Endothelial cell of umbilical vein (primary cell): ENCODE data around the gene SCUBE3. TPM values are rescaled to one million over a fixed set of nuclear protein-coding genes. Genes with fewer than 3 reads are reported as not detected.

Experiments
- BruUV-seq: library from RNA; stranded (reverse); fragments of 400-500 nt; replicated peaks from 2 replicates; lab custom pipeline; 2021; lab: Mats Ljungman, UMichigan
- CTCF ChIA-PET: fragments of 300-600, 350-600 bp; sonication (Branson Sonifier 250); formaldehyde crosslinking; loops from one replicate; lab custom pipeline; 2021; ENCODE audit warnings: antibody characterized with exemption, inconsistent platforms; lab: Charles Lee
- POLR2A ChIA-PET: fragments of 300-600, 350-600 bp; sonication (Branson Sonifier 250); formaldehyde crosslinking; loops from one replicate; lab custom pipeline; 2021; ENCODE audit warnings: antibody characterized with exemption, inconsistent platforms; lab: Charles Lee
- DNase-seq: peaks from one replicate; pipeline ENCODE4 v3.0.0-alpha.2; 2011; ENCODE audit warnings: low read depth, low spot score
- FAIRE-seq: peaks from 2 replicates; lab custom pipeline; 2011; peaks lifted over from hg19 to GRCh38; lab: Jason Lieb, UNC
- H2AFZ ChIP-seq: 2 replicates; pipeline ENCODE4 v1.6.0; 2012; ENCODE audit warnings: low read depth, low read length, control low read depth, inconsistent platforms
- H3K27ac ChIP-seq: 2 replicates; pipeline ENCODE4 v1.5.1; 2011; ENCODE audit warnings: low read depth, mild to moderate bottlenecking, control low read depth, low read length, moderate library complexity; ENCODE audit not compliant: insufficient read depth
- H3K27me3 ChIP-seq, 2 experiments: 2 replicates each; pipeline versions ENCODE4 v1.6.0 to v1.6.1; 2011; ENCODE audit warnings: low read length in 2 of 2, mixed read lengths in 1 of 2; ENCODE audit not compliant: control insufficient read depth in 2 of 2, insufficient read depth in 2 of 2
- H3K36me3 ChIP-seq, 2 experiments: 2 replicates in 1 of 2; 3 replicates in 1 of 2; pipeline ENCODE4 v1.5.1; 2011; ENCODE audit warnings: low read length in 2 of 2, mild to moderate bottlenecking in 1 of 2, moderate library complexity in 1 of 2; ENCODE audit not compliant: control insufficient read depth in 2 of 2, insufficient read depth in 2 of 2; ENCODE audit errors: extremely low read depth in 1 of 2
- H3K4me1 ChIP-seq: 3 replicates; pipeline ENCODE4 v1.5.1; 2011; ENCODE audit warnings: mild to moderate bottlenecking, low read length; ENCODE audit not compliant: control insufficient read depth, insufficient read depth; ENCODE audit errors: extremely low read depth
- H3K4me2 ChIP-seq: 2 replicates; pipeline ENCODE4 v1.6.1; 2011; ENCODE audit warnings: low read length, control low read depth, mixed read lengths; ENCODE audit not compliant: insufficient read depth
- H3K4me3 ChIP-seq, 3 experiments: fragments of 200-600 bp in 1 of 3; sonication (generic), shearing (Covaris generic) in 1 of 3; replicated peaks in 1 of 3; 2 replicates each; pipeline ENCODE4 v1.5.1; 2011 to 2016; ENCODE audit warnings: control low read depth in 3 of 3, low read length in 3 of 3, mild to moderate bottlenecking in 2 of 3, inconsistent platforms in 1 of 3, low read depth in 1 of 3, moderate library complexity in 1 of 3; ENCODE audit not compliant: insufficient read depth in 1 of 3
- H3K79me2 ChIP-seq: 2 replicates; pipeline ENCODE4 v1.6.0; 2012; ENCODE audit warnings: low read length, inconsistent platforms; ENCODE audit not compliant: control insufficient read depth, insufficient read depth
- H3K9ac ChIP-seq: replicated peaks from 2 replicates; pipeline ENCODE3; 2011; ENCODE audit warnings: low read length, control low read depth; ENCODE audit not compliant: insufficient read depth; ENCODE audit errors: extremely low read depth
- H3K9me1 ChIP-seq: replicated peaks from 3 replicates; pipeline ENCODE4 v1.6.0; 2011; ENCODE audit warnings: mild to moderate bottlenecking, low read length; ENCODE audit not compliant: control insufficient read depth, insufficient read depth; ENCODE audit errors: extremely low read depth
- H3K9me3 ChIP-seq: replicated peaks from 2 replicates; pipeline ENCODE4 v1.5.1; 2012; ENCODE audit warnings: low read length, inconsistent platforms; ENCODE audit not compliant: control insufficient read depth, insufficient read depth
- H4K20me1 ChIP-seq: replicated peaks from 2 replicates; pipeline ENCODE3; 2011; ENCODE audit warnings: mild to moderate bottlenecking, low read length; ENCODE audit not compliant: control insufficient read depth, insufficient read depth; ENCODE audit errors: extremely low read depth
- CTCF ChIP-seq, 2 donors: IDR thresholded peaks; 1 replicate in 1 of 2; 2 replicates in 1 of 2; pipeline ENCODE4 v1.5.1; 2011; ENCODE audit warnings: low read length in 2 of 2, mild to moderate bottlenecking in 2 of 2, moderate library complexity in 2 of 2, control low read depth in 1 of 2, inconsistent platforms in 1 of 2, low read depth in 1 of 2; ENCODE audit not compliant: insufficient read depth in 1 of 2; ENCODE audit errors: extremely low read depth in 1 of 2
- EZH2 ChIP-seq: IDR thresholded peaks from 2 replicates; pipeline ENCODE4 v1.6.1; 2012; ENCODE audit warnings: borderline replicate concordance, low read depth, mild to moderate bottlenecking, moderate library complexity, low read length, inconsistent platforms; ENCODE audit not compliant: severe bottlenecking
- FOS ChIP-seq: IDR thresholded peaks from 2 replicates; pipeline ENCODE4 v1.6.1; 2011; ENCODE audit warnings: mild to moderate bottlenecking, low read length, moderate library complexity, borderline replicate concordance; ENCODE audit not compliant: insufficient read depth
- GATA2 ChIP-seq: IDR thresholded peaks from 2 replicates; pipeline ENCODE4 v1.7.0; 2011; ENCODE audit warnings: low read depth, mild to moderate bottlenecking, moderate library complexity, mixed read lengths, low read length; ENCODE audit not compliant: insufficient read length, insufficient read depth
- JUN ChIP-seq: IDR thresholded peaks from 2 replicates; pipeline ENCODE4 v1.6.1; 2011; ENCODE audit warnings: borderline replicate concordance, low read depth; ENCODE audit not compliant: insufficient read length, insufficient read depth
- MAX ChIP-seq: IDR thresholded peaks from 2 replicates; pipeline ENCODE4 v1.6.1; 2011; ENCODE audit not compliant: insufficient read depth, insufficient read length
- MYC ChIP-seq: IDR thresholded peaks from one replicate; pipeline ENCODE4 v1.6.1; 2011; ENCODE audit warnings: mild to moderate bottlenecking, low read depth, low read length
- POLR2A ChIP-seq: IDR thresholded peaks from 2 replicates; pipeline ENCODE4 v1.6.1; 2012; ENCODE audit warnings: low read depth, mild to moderate bottlenecking, control low read depth, low read length
- POLR2AphosphoS5 ChIP-seq: IDR thresholded peaks from 2 replicates; pipeline ENCODE4 v1.6.1; 2012; ENCODE audit warnings: low read depth, mild to moderate bottlenecking, control low read depth, low read length, moderate library complexity; ENCODE audit not compliant: insufficient read depth
- dilution Hi-C: fragments of 300-500 bp; cut with MboI; formaldehyde crosslinking; loops from one replicate; pipeline ENCODE4 v1.15.0; 2019; ENCODE audit warnings: low sequenced_read_pairs; ENCODE audit not compliant: extremely low pct_ligation_motif_present
- intact Hi-C: fragments of 100-400 bp; cut with micrococcal nuclease; formaldehyde crosslinking; loops from one replicate; pipeline ENCODE4 v1.10.0; 2022
- polyA plus RNA-seq, 4 experiments: library from polyadenylated mRNA; depleted of rRNA in 3 of 4; stranded (reverse) in 3 of 4; unstranded in 1 of 4; fragments of >200 nt; gene quantifications; 2 replicates each; pipeline versions ENCODE4 v1.2.1 to v1.2.3, GENCODE V29; 2011 to 2012; ENCODE audit warnings: missing spikeins in 1 of 4
- total RNA-seq: library from RNA; stranded (reverse); gene quantifications from 2 replicates; pipeline ENCODE4 v1.2.3, GENCODE V29; 2021

SCUBE3 gene
- total and polyA plus RNA-seq, 2 donors (not counting 3 experiments of a cell fraction or from before 2014, with no cell fraction given) = 1.1 to 1.5 TPM

GRCh38 chr6:35181933-35182612 lies 31.7 kb upstream of the SCUBE3 start:
- dilution Hi-C loops (no loop called here), intact Hi-C loops (no loop called here)
- Histone ChIP-seq H3K36me3 (no peaks in the 10 kb centered on the region), H3K9ac (no peak overlapping the region), H4K20me1 (no peaks in the 10 kb centered on the region), H3K79me2 (no peaks in the 10 kb centered on the region), H3K4me1 (peaks cover 9% of the 10 kb centered on the region), H3K27me3 (peaks cover 0 to 3% of the 10 kb centered on the region in 2 experiments), H3K4me3 (no peak overlapping the region), H2AFZ (peak overlapping the region; percentile 54), H3K9me3 (no peaks in the 10 kb centered on the region), H3K27ac (no peak overlapping the region), H3K4me2 (peak overlapping the region; percentile 53), H3K9me1 (no peaks in the 10 kb centered on the region)
- CTCF ChIA-PET = interaction anchor here (1.7 kb wide), 1 partner anchor 23 kb away, joined by 12 read pairs; no protein-coding TSS in a partner anchor
- POLR2A ChIA-PET = no interaction called here
- no TSS peak for BruUV-seq
- FAIRE-seq (peak; percentile 43), DNase-seq (peak; percentile 15)
- TF ChIP-seq MAX (no peak), JUN (no peak), MYC (no peak)

- no peak overlapping the region for H3K4me2 ChIP-seq
- ChIA-PET POLR2A (no interaction called here), CTCF (no interaction called here)
- dilution Hi-C loops = no loop called here
- no peaks in the 10 kb centered on the region for H3K79me2 ChIP-seq
- H3K4me1 ChIP-seq = peaks cover 9% of the 10 kb centered on the region
- no peaks in the 10 kb centered on the region for H3K36me3 ChIP-seq
- no peak overlapping the region for H2AFZ ChIP-seq
- peaks cover 0 to 3% of the 10 kb centered on the region in 2 experiments for H3K27me3 ChIP-seq
- intact Hi-C loops = no loop called here
- DNase-seq (no peak), FAIRE-seq (no peak)
- no peaks in the 10 kb centered on the region for H3K9me3 ChIP-seq
- H3K4me3 ChIP-seq = no peak overlapping the region
- BruUV-seq = no TSS peak
- H3K9ac ChIP-seq = no peak overlapping the region
- no peak overlapping the region for H3K27ac ChIP-seq
- TF ChIP-seq JUN (no peak), CTCF (IDR thresholded peaks at IDR 0.05; ENCODE audit: extremely low read depth in 1 of 2, insufficient read depth in 1 of 2, low read depth in 1 of 2, low read length in 2 of 2) (no peak), MAX (no peak), GATA2 (no peak), FOS (no peak), EZH2 (no peak), MYC (no peak), POLR2A (no peak), POLR2AphosphoS5 (no peak)
- H4K20me1 ChIP-seq = no peaks in the 10 kb centered on the region
- H3K9me1 ChIP-seq = no peaks in the 10 kb centered on the region
Measured at GRCh38 chr6:35183281-35183680, 30.5 kb upstream of the SCUBE3 start.
